SIG-M5 treated with dmso at 0.1 percent for 504 hours (cell line): ENCODE data around the gene RPS27.
"Not testable (repeated sequence)": the region's sequence is repeated elsewhere in the genome, so short reads cannot be mapped to it uniquely, and the experiment has no call there.

ENCODE experiments used
- DNase-seq: peaks from one replicate; lab custom pipeline; 2025; ENCODE audit not compliant: unreplicated experiment; lab: John Stamatoyannopoulos, UW

The RPS27 gene

DNA sequence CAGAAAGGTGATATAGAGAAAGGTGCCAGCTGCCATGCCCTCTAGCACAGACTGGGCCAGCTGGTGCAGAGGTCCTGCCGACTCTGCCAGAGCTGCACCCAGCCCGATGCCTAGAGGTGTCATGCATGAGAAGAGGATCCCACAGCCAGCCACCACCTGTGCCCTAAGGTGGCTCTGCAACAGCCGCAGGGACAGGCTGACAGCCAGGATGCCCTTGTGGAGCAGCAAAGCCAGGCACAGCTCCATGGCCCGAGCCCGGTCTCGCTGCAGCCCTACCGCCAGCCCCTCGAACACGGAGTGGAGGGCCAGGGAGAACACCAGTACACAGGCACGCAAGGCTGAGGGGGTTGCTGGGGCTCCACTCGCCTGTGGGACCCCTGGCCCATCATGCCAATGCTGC, 30.4 kb upstream of the RPS27 start:
- no peak for DNase-seq

DNA sequence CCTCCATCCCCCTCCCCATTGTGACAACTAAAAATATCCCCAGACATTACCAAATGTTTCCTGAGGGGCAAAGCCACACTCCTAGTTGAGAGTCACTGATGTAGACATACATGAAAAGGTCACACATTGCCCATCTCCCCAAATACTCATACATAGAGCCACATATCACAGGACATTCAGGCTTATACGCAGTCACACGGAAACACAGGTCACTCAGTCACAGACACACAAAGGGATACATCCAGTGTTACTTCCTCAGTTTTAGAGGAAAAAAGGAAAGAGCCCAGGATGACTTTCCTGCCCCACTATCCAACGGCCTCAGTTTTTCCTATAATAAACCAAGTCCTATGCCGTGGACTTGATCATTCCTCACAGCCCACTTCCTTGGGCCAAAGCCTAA, 29.1 kb upstream of the RPS27 start:
- no peak for DNase-seq

- peak; percentile 56 for DNase-seq
Observed at GRCh38 chr1:153962088-153963029, 28.2 kb upstream of the RPS27 start.

GRCh38 chr1:153963030-153963849, 27.3 kb upstream of the RPS27 start, which contains the start of gene SLC39A1:
SLC39A1 (minus strand) TSS chr1:153963537; CDS start chr1:153962715, 822 bp downstream.
- peak; percentile 98 for DNase-seq

DNA sequence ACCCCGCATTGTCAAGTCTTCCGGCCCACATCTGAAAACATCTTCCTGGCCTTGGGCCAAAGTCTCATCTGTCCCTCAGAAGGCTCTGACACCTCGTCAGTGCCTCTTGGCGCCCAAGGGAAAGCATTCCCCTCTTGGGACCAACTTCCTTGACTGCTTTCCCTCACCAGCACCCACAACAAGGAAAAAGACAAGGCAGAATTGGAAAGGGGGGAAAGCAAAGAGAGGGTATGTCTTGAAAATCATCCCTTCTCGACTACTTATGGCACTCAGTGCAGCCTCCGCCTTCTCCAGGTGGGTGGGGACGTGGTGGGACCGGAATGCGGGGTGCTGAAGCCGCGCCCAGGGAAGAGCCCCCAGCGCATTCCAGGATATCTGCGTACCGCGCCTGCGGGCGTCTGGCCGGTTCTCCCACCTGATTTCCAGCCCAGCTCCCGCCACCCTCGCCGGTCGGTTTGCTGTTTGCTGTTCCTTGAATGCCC, 26.7 kb upstream of the RPS27 start:
- peak; percentile 70 for DNase-seq

GRCh38 chr1:153967107-153967999, 23.2 kb upstream of the RPS27 start, which contains the start of gene CREB3L4:
CREB3L4 (plus strand) TSS chr1:153967902; CDS start chr1:153968526, 624 bp downstream.
- peak; percentile 100 for DNase-seq

DNA sequence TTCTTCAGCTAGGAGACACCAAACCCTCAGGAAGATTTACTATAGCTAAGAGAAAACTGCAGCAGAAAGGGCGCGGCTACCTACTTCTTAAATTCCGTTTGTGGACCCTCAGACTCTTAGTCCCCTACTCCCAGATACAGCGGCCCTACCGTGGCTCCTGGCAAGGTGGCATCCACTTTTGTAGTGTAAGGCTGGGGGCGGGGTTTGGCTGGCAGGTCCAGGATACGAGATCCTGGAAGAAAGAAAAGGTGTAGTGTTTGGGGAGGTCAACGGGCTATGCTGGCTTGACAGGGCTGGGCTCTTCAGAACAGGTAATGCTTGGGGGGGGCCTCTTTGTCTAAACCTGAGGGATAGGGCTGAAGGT, 22.6 kb upstream of the RPS27 start:
- DNase-seq = no peak

DNA sequence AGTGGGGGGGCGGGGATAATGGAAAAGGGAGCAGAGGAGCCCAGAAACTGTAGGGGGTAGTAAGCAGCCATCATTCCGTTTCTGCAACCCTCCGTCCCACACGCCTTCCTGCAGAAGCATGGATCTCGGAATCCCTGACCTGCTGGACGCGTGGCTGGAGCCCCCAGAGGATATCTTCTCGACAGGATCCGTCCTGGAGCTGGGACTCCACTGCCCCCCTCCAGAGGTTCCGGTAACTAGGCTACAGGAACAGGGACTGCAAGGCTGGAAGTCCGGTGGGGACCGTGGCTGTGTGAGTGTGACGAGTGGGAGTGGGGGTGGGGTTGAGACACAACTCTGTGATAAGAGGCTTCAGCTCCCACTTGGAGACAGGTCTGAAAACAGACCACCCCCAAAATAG, 22.2 kb upstream of the RPS27 start:
- no peak for DNase-seq

- no peak for DNase-seq
Observed at GRCh38 chr1:153968972-153969371, 21.6 kb upstream of the RPS27 start.

GRCh38 chr1:153970346-153970745, 20.2 kb upstream of the RPS27 start:
- DNase-seq = no peak

- DNase-seq = no peak
Observed at GRCh38 chr1:153973071-153973470, 17.5 kb upstream of the RPS27 start.

- DNase-seq = no peak
Observed at GRCh38 chr1:153973525-153973924, 17.0 kb upstream of the RPS27 start.

- no peak for DNase-seq
Observed at GRCh38 chr1:153976819-153977249, 13.7 kb upstream of the RPS27 start.

DNA sequence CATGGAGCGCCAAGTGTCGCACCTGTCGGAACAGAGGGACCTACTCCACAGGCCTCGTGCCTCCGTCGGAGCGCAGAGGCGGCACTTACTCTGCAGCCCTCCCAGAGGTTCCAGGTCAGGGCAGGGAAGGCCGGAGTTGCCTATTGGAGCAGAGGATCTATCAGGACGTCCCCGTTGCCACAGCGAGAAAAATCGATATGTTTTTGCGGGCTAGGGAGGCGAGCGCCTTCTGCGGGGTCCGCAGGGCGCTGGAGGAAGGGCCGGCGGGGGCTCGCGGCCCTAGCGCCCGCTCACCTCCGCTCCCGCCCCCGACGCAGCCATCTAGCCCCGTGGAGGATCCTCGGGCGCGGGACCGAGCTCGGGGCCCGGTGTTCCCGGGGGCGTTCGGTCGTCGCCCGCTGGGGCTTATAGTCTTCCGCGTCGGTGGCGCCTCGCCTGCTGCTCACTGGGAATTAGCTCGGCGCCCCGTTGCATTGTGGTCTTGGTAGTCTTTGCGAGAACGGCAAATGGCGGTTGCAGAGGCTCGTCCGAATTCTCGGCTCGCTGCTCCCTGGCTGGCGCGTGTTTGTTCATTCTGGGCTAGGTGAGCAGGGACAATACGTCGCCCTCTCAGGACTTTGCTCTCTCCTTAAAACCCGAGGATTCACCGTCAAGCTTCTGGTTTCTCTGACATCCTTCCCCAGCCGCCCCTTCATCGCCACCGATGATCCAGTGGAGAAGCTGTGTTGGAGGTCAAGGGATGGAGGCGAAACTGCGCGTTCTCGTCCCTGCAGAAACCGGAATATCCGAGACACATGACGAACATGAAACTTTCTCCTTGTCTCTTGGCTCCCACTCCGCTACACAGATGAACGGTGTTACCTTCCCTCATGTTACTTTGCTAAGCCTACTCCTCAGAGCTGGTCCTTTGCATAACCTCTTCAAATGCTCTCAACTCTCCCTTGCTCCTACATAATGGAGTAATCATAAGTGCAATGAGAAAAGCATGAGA, 13.0 kb upstream of the RPS27 start, which contains the start of gene JTB:
TSS of gene JTB (minus strand) at position 425 of the 991 bp plus-strand sequence. CDS start at position 3, 422 bp downstream.
- peak; percentile 90 for DNase-seq

- DNase-seq = no peak
Observed at GRCh38 chr1:153978274-153978909, 12.2 kb upstream of the RPS27 start.

GRCh38 chr1:153979091-153979490, 11.5 kb upstream of the RPS27 start:
- DNase-seq = not testable (repeated sequence)

DNA sequence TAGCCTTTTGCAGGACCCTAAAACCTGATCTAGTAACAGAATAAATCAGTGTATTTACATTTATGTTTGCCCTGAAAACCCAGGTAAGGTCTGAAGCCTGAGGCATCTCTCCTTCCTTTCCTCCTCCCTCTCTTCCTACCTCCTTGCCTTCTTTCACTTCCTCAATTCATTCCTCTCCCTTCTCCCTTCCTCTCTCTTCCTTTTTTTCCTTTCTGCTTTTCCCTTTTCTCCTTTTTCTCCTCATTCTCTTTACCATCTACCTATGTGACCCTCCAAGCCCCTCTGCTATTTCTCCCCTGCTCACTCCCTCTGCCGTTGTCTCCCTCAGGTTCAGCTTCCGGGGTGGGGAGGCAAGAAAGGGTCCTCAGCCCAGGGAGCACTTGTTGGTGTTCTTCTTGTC, 8.8 kb upstream of the RPS27 start:
- DNase-seq = not testable (repeated sequence)

GRCh38 chr1:153984123-153984894, 6.3 kb upstream of the RPS27 start:
- no peak for DNase-seq
